H1 (cell line): Measurements from ENCODE around the gene RADIL. TPM values are rescaled to one million over a fixed set of nuclear protein-coding genes. Genes with fewer than 3 reads are reported as not detected.

Experiments used
- CTCF ChIA-PET: fragments of 300-600 bp; sonication (Branson Sonifier 250); formaldehyde crosslinking; loops from one replicate; lab custom pipeline; 2021; ENCODE audit not compliant: partially characterized antibody; lab: Charles Lee
- POLR2A ChIA-PET: fragments of 300-600 bp; sonication (Branson Sonifier 250); formaldehyde crosslinking; loops from one replicate; lab custom pipeline; 2021; ENCODE audit warnings: inconsistent platforms; ENCODE audit not compliant: partially characterized antibody; lab: Charles Lee
- DNase-seq, 2 experiments: peaks; one replicate each; pipeline versions ENCODE4 v3.0.0 to v3.0.0-alpha.2; 2010 to 2022; ENCODE audit warnings: low spot score in 2 of 2, low read depth in 1 of 2, mixed read lengths in 1 of 2
- FAIRE-seq: peaks from 2 replicates; lab custom pipeline; 2011; peaks lifted over from hg19 to GRCh38; lab: Jason Lieb, UNC
- H2AFZ ChIP-seq: 2 replicates; pipeline ENCODE4 v1.8.1; 2012; ENCODE audit warnings: low read length, inconsistent platforms
- H2AK5ac ChIP-seq: 2 replicates; pipeline ENCODE4 v1.6.1; 2013; ENCODE audit warnings: low read depth, low read length
- H2BK120ac ChIP-seq: replicated peaks from 2 replicates; pipeline ENCODE3; 2013; ENCODE audit warnings: low read depth, low read length, inconsistent platforms
- H2BK12ac ChIP-seq: 2 replicates; pipeline ENCODE4 v1.6.1; 2013; ENCODE audit warnings: low read depth, low read length
- H2BK15ac ChIP-seq: 2 replicates; pipeline ENCODE4 v1.6.1; 2013; ENCODE audit warnings: low read length
- H2BK20ac ChIP-seq: 2 replicates; pipeline ENCODE4 v1.6.1; 2013; ENCODE audit warnings: low read length
- H2BK5ac ChIP-seq: 2 replicates; pipeline ENCODE4 v1.6.1; 2013; ENCODE audit warnings: low read depth, low read length
- H3K14ac ChIP-seq: 2 replicates; pipeline ENCODE4 v1.6.1; 2013; ENCODE audit warnings: inconsistent platforms; ENCODE audit not compliant: insufficient read length
- H3K18ac ChIP-seq: 2 replicates; pipeline ENCODE4 v1.6.1; 2013; ENCODE audit warnings: low read length; ENCODE audit errors: extremely low read depth
- H3K23ac ChIP-seq: 2 replicates; pipeline ENCODE4 v1.6.1; 2013; ENCODE audit warnings: inconsistent platforms; ENCODE audit not compliant: insufficient read length
- H3K23me2 ChIP-seq: 2 replicates; pipeline ENCODE4 v1.6.1; 2013; ENCODE audit warnings: low read depth, low read length
- H3K27ac ChIP-seq: 2 replicates; pipeline ENCODE4 v1.6.1; 2011; ENCODE audit warnings: low read depth, low read length, inconsistent platforms
- H3K27me3 ChIP-seq, 4 experiments: replicated peaks in 1 of 4; 1 replicate in 1 of 4; 2 replicates in 3 of 4; pipeline versions ENCODE4 v1.6.1 to v1.8.1; 2011 to 2013; ENCODE audit warnings: low read length in 3 of 4, mild to moderate bottlenecking in 3 of 4, inconsistent platforms in 2 of 4, mixed read lengths in 2 of 4, moderate library complexity in 1 of 4; ENCODE audit not compliant: control insufficient read depth in 3 of 4, insufficient read depth in 3 of 4; ENCODE audit errors: extremely low read depth in 1 of 4
- H3K36me3 ChIP-seq, 4 experiments: 2 replicates each; pipeline versions ENCODE4 v1.6.1 to v1.8.1; 2011 to 2013; ENCODE audit warnings: mild to moderate bottlenecking in 4 of 4, low read length in 3 of 4, moderate library complexity in 2 of 4, control low read depth in 1 of 4, inconsistent platforms in 1 of 4; ENCODE audit not compliant: insufficient read depth in 4 of 4, control insufficient read depth in 2 of 4
- H3K4ac ChIP-seq: replicated peaks from 2 replicates; pipeline ENCODE3; 2013; ENCODE audit warnings: low read length, low read depth, mixed read lengths, inconsistent platforms; ENCODE audit not compliant: insufficient read length
- H3K4me1 ChIP-seq, 4 experiments: replicated peaks in 1 of 4; 1 replicate in 1 of 4; 2 replicates in 3 of 4; pipeline versions ENCODE4 v1.6.1 to v1.8.1; 2011 to 2013; ENCODE audit warnings: low read length in 3 of 4, inconsistent platforms in 2 of 4, mixed read lengths in 1 of 4; ENCODE audit not compliant: insufficient read depth in 4 of 4, control insufficient read depth in 3 of 4
- H3K4me2 ChIP-seq, 2 experiments: 2 replicates each; pipeline versions ENCODE4 v1.6.1 to v1.8.1; 2011 to 2013; ENCODE audit warnings: low read depth in 2 of 2, low read length in 2 of 2, control low read depth in 1 of 2, inconsistent platforms in 1 of 2, mild to moderate bottlenecking in 1 of 2; ENCODE audit not compliant: insufficient read depth in 1 of 2
- H3K4me3 ChIP-seq, 4 experiments: fragments of 200-600, 300-600 bp in 1 of 4; sonication (generic), shearing (Covaris generic), sonication (Bioruptor Twin) in 1 of 4; 2 replicates each; pipeline versions ENCODE4 v1.5.1 to v1.8.1; 2011 to 2016; ENCODE audit warnings: low read length in 4 of 4, low read depth in 3 of 4, control low read depth in 2 of 4, inconsistent platforms in 2 of 4, mild to moderate bottlenecking in 2 of 4, mixed read lengths in 1 of 4, moderate library complexity in 1 of 4; ENCODE audit not compliant: insufficient read depth in 2 of 4; ENCODE audit errors: extremely low read depth in 1 of 4
- H3K56ac ChIP-seq: replicated peaks from 2 replicates; pipeline ENCODE3; 2013; ENCODE audit warnings: low read depth, mild to moderate bottlenecking, mixed read lengths, low read length, inconsistent platforms; ENCODE audit not compliant: insufficient read length
- H3K79me1 ChIP-seq: 2 replicates; pipeline ENCODE4 v1.6.1; 2013; ENCODE audit warnings: low read depth, low read length, control low read depth
- H3K79me2 ChIP-seq, 2 experiments: 2 replicates each; pipeline versions ENCODE4 v1.6.1 to v1.8.1; 2012 to 2013; ENCODE audit warnings: low read length in 2 of 2, mild to moderate bottlenecking in 2 of 2, inconsistent platforms in 1 of 2; ENCODE audit not compliant: insufficient read depth in 2 of 2, control insufficient read depth in 1 of 2
- H3K9ac ChIP-seq, 4 experiments: replicated peaks in 1 of 4; 1 replicate in 1 of 4; 2 replicates in 3 of 4; pipeline versions ENCODE4 v1.6.1 to v1.8.1; 2011 to 2013; ENCODE audit warnings: low read depth in 3 of 4, low read length in 3 of 4, control low read depth in 2 of 4, mild to moderate bottlenecking in 2 of 4, moderate library complexity in 2 of 4, inconsistent platforms in 1 of 4; ENCODE audit errors: extremely low read depth in 1 of 4
- H3K9me3 ChIP-seq, 2 experiments: 2 replicates each; pipeline versions ENCODE4 v1.6.1 to v1.8.1; 2012 to 2013; ENCODE audit warnings: mild to moderate bottlenecking in 2 of 2, moderate library complexity in 2 of 2, control low read depth in 1 of 2, inconsistent platforms in 1 of 2, low read depth in 1 of 2, low read length in 1 of 2, mixed read lengths in 1 of 2; ENCODE audit not compliant: insufficient read depth in 2 of 2
- H4K20me1 ChIP-seq, 2 experiments: replicated peaks in 1 of 2; 2 replicates each; pipeline versions ENCODE3 to v1.8.1; 2011 to 2013; ENCODE audit warnings: inconsistent platforms in 2 of 2, low read length in 2 of 2, mild to moderate bottlenecking in 1 of 2; ENCODE audit not compliant: insufficient read depth in 2 of 2, control insufficient read depth in 1 of 2
- H4K5ac ChIP-seq: 2 replicates; pipeline ENCODE4 v1.6.1; 2013; ENCODE audit warnings: low read length, low read depth, mixed read lengths, inconsistent platforms; ENCODE audit not compliant: insufficient read length
- H4K8ac ChIP-seq: 2 replicates; pipeline ENCODE4 v1.8.0; 2013; ENCODE audit warnings: mild to moderate bottlenecking, moderate library complexity, low read length, inconsistent platforms; ENCODE audit not compliant: insufficient read depth; ENCODE audit errors: extremely low read depth
- H4K91ac ChIP-seq: replicated peaks from 2 replicates; pipeline ENCODE3; 2013; ENCODE audit warnings: low read length, mixed read lengths, inconsistent platforms; ENCODE audit not compliant: insufficient read length
- HDAC6 ChIP-seq: IDR thresholded peaks from one replicate; pipeline ENCODE4 v1.7.1; 2012; ENCODE audit warnings: low read depth, mild to moderate bottlenecking, inconsistent platforms, low read length, moderate library complexity
- KDM4A ChIP-seq: IDR thresholded peaks from one replicate; pipeline ENCODE4 v1.7.1; 2012; ENCODE audit warnings: low read depth, mild to moderate bottlenecking, moderate library complexity, low read length, inconsistent platforms; ENCODE audit not compliant: severe bottlenecking
- KDM5A ChIP-seq: fragments of 200-600 bp; IDR thresholded peaks from 2 replicates; pipeline ENCODE4 v1.7.1; 2012; ENCODE audit warnings: mild to moderate bottlenecking, low read length, inconsistent platforms, mixed read lengths
- RBBP5 ChIP-seq: IDR thresholded peaks from 2 replicates; pipeline ENCODE4 v1.7.1; 2012; ENCODE audit warnings: low read depth, mild to moderate bottlenecking, inconsistent platforms, low read length, moderate library complexity, borderline replicate concordance
- SAP30 ChIP-seq: fragments of 300-600 bp; sonication (generic); IDR thresholded peaks from 2 replicates; pipeline ENCODE4 v1.7.1; 2012; ENCODE audit warnings: low read length, moderate library complexity, mild to moderate bottlenecking, inconsistent platforms; ENCODE audit not compliant: insufficient read depth, insufficient replicate concordance
- SP1 ChIP-seq: IDR thresholded peaks from 2 replicates; pipeline ENCODE4 v1.6.1; 2011; ENCODE audit warnings: low read depth, low read length
- ZNF274 ChIP-seq: IDR thresholded peaks from 2 replicates; pipeline ENCODE4 v1.7.0; 2012; ENCODE audit warnings: low read length, borderline replicate concordance; ENCODE audit errors: extremely low read depth
- WGBS, 2 experiments: shearing (Covaris generic) in 1 of 2; methylation state at CpG; one replicate each; pipeline versions ENCODE4 v1.1.6 to v1.1.7; 2013 to 2015; ENCODE audit warnings: low lambda C conversion rate in 2 of 2, mixed read lengths in 2 of 2, inconsistent platforms in 1 of 2, low coverage in 1 of 2, missing lambda C conversion rate in 1 of 2; ENCODE audit not compliant: insufficient replicate concordance in 2 of 2, insufficient coverage in 1 of 2, insufficient read length in 1 of 2; ENCODE audit errors: extremely low coverage in 1 of 2, missing lambda C conversion rate in 1 of 2; 5-methylcytosine and 5-hydroxymethylcytosine counted together
- polyA plus RNA-seq, 7 experiments: library from polyadenylated mRNA; depleted of rRNA in 3 of 7; stranded (reverse) in 5 of 7; unstranded in 2 of 7; fragments of >200 nt in 5 of 7; fragments of 200-250 nt in 2 of 7; gene quantifications; 1 replicate in 5 of 7; 2 replicates in 1 of 7; 4 replicates in 1 of 7; pipeline versions ENCODE4 v1.2.1 to v1.2.3, GENCODE V29; 2011 to 2013; ENCODE audit warnings: missing spikeins in 2 of 7, mixed read lengths in 2 of 7
- total RNA-seq: library from RNA; stranded (reverse); fragmentation: NEBNext Ultra II Directional; extraction: Animal tissue kit (Norgen Biotek cat#: 25700); gene quantifications from 2 replicates; pipeline ENCODE4 v1.2.1, GENCODE V29; 2021
- TF ChIP-seq, protein P1 (sequence below): IDR thresholded peaks from 2 replicates; pipeline ENCODE4 v1.6.1; 2012; ENCODE audit warnings: low read length, inconsistent platforms

RADIL gene
- total and polyA plus RNA-seq, 2 of the 8 experiments (the other 6 are each of a cell fraction or from before 2014, with no cell fraction given): 5.0 to 5.4 TPM

GRCh38 chr7:4894482-4894881 lies 11.0 kb upstream of the RADIL start:
- no peak for DNase-seq
- Histone ChIP-seq H2BK120ac (no peak overlapping the region), H3K36me3 (no peaks in the 10 kb centered on the region), H3K4me1 (no peaks in the 10 kb centered on the region; a peak in 1 of 7 replicates), H3K23ac (no peak overlapping the region), H4K5ac (no peak overlapping the region), H3K4me3 (no peak overlapping the region), H4K20me1 (no peaks in the 10 kb centered on the region), H4K8ac (0 out of 2 replicates have a peak overlapping the region, but pooled peaks have one; percentile 2), H2AFZ (peak overlapping the region; percentile 59; the same call in 1 of the 2 replicates), H4K91ac (no peak overlapping the region), H3K56ac (no peak overlapping the region), H3K9ac (no peak overlapping the region), H2BK15ac (no peak overlapping the region), H2BK12ac (0 out of 2 replicates have a peak overlapping the region, but pooled peaks have one; percentile 39), H3K23me2 (peaks cover 2% of the 10 kb centered on the region; the same call in 1 of the 2 replicates), H3K4ac (no peak overlapping the region), H2AK5ac (no peak overlapping the region), H3K79me2 (no peaks in the 10 kb centered on the region), H3K14ac (no peak overlapping the region), H3K9me3 (peaks cover 2 to 11% of the 10 kb centered on the region in 2 experiments; a peak in 2 of 4 replicates), H2BK20ac (no peak overlapping the region), H3K79me1 (no peaks in the 10 kb centered on the region), H3K27me3 (no peaks in the 10 kb centered on the region), H3K27ac (no peak overlapping the region), H3K18ac (no peak overlapping the region), H3K4me2 (no peak overlapping the region), H2BK5ac (0 out of 2 replicates have a peak overlapping the region, but pooled peaks have one; percentile 44)
- POLR2A ChIA-PET: interaction anchor here (0.8 to 1.7 kb wide), 4 partner anchors 8 to 21 kb away, joined by 3 to 5 read pairs (median 4); partner anchors contain the start of gene RADIL
- CTCF ChIA-PET: interaction anchor here (3.5 kb wide), 1 partner anchor 10 kb away, joined by 16 read pairs; the partner anchor contains the start of gene RADIL
- 93% methylated on average over 9 of the region's 9 CpGs; no CpG with 5 or more reads in 1 of the 2 experiments for WGBS, 2 experiments
- FAIRE-seq: no peak
- TF ChIP-seq RBBP5: no peak
- TF ChIP-seq SAP30: no peak
- no peak for TF ChIP-seq KDM4A
- no peak for TF ChIP-seq ZNF274
- no peak for TF ChIP-seq HDAC6
- TF ChIP-seq, protein P1, sequence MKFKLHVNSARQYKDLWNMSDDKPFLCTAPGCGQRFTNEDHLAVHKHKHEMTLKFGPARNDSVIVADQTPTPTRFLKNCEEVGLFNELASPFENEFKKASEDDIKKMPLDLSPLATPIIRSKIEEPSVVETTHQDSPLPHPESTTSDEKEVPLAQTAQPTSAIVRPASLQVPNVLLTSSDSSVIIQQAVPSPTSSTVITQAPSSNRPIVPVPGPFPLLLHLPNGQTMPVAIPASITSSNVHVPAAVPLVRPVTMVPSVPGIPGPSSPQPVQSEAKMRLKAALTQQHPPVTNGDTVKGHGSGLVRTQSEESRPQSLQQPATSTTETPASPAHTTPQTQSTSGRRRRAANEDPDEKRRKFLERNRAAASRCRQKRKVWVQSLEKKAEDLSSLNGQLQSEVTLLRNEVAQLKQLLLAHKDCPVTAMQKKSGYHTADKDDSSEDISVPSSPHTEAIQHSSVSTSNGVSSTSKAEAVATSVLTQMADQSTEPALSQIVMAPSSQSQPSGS: no peak
- TF ChIP-seq SP1: no peak
- no peak for TF ChIP-seq KDM5A
